Naive thymus-derived CD4-positive, alpha-beta T cell (primary cell): Measurements from ENCODE around the gene ZSCAN10. TPM values are rescaled to one million over a fixed set of nuclear protein-coding genes. Genes with fewer than 3 reads are reported as not detected.
A peak's percentile ranks its signal among the peaks of the same experiment; 100 is the strongest.

ENCODE experiments used
- ATAC-seq: fragments of 150-1000 bp; cut with Tn5 transposase; 2 replicates; pipeline ENCODE4 v1.10.0; 2021; ENCODE audit warnings: mild to moderate bottlenecking, moderate library complexity
- CTCF ChIA-PET: fragments of 350-600 bp; sonication (Branson Sonifier 250); formaldehyde crosslinking; loops from one replicate; lab custom pipeline; 2021; ENCODE audit warnings: antibody characterized with exemption; lab: Charles Lee
- POLR2A ChIA-PET: fragments of 350-600 bp; sonication (Branson Sonifier 250); formaldehyde crosslinking; loops from one replicate; lab custom pipeline; 2021; ENCODE audit warnings: antibody characterized with exemption, inconsistent platforms; lab: Charles Lee
- DNase-seq, 9 donors: peaks; one replicate each; pipeline versions ENCODE4 v3.0.0 to v3.0.0-alpha.2; 2020 to 2022; ENCODE audit warnings: mixed read lengths in 1 of 9
- H3K27ac ChIP-seq: one replicate; pipeline ENCODE4 v1.7.0; 2013; ENCODE audit warnings: mild to moderate bottlenecking, low read depth, low read length, moderate library complexity
- H3K27me3 ChIP-seq, 2 donors: one replicate each; pipeline ENCODE4 v1.7.0; 2013; ENCODE audit warnings: low read length in 2 of 2, mild to moderate bottlenecking in 2 of 2, moderate library complexity in 2 of 2; ENCODE audit not compliant: control insufficient read depth in 2 of 2, insufficient read depth in 2 of 2
- H3K36me3 ChIP-seq, 3 experiments: 1 replicate in 2 of 3; 2 replicates in 1 of 3; pipeline ENCODE4 v1.7.0; 2013; ENCODE audit warnings: low read length in 3 of 3, mild to moderate bottlenecking in 3 of 3, moderate library complexity in 1 of 3; ENCODE audit not compliant: insufficient read depth in 3 of 3, control insufficient read depth in 2 of 3
- H3K4me1 ChIP-seq, 2 donors: one replicate each; pipeline ENCODE4 v1.7.0; 2013; ENCODE audit warnings: low read length in 2 of 2, mild to moderate bottlenecking in 2 of 2, moderate library complexity in 1 of 2; ENCODE audit not compliant: control insufficient read depth in 2 of 2, insufficient read depth in 2 of 2
- H3K4me3 ChIP-seq: 2 replicates; pipeline ENCODE4 v1.7.0; 2013; ENCODE audit warnings: mild to moderate bottlenecking, low read length
- H3K9me3 ChIP-seq, 3 experiments: 1 replicate in 2 of 3; 2 replicates in 1 of 3; pipeline ENCODE4 v1.7.0; 2013; ENCODE audit warnings: low read length in 3 of 3; ENCODE audit not compliant: control insufficient read depth in 2 of 3
- H3K27ac Mint-ChIP-seq, 9 donors: one replicate each; pipeline ENCODE4 v1.8.0; 2020 to 2022; ENCODE audit warnings: mixed read lengths in 9 of 9, mild to moderate bottlenecking in 8 of 9, moderate library complexity in 5 of 9, inconsistent platforms in 2 of 9
- H3K27me3 Mint-ChIP-seq, 5 donors: one replicate each; pipeline ENCODE4 v1.8.0; 2021 to 2022; ENCODE audit warnings: mixed read lengths in 5 of 5, mild to moderate bottlenecking in 1 of 5
- H3K36me3 Mint-ChIP-seq, 5 donors: one replicate each; pipeline ENCODE4 v1.8.0; 2020 to 2022; ENCODE audit warnings: mixed read lengths in 5 of 5, mild to moderate bottlenecking in 3 of 5, inconsistent platforms in 1 of 5
- H3K4me1 Mint-ChIP-seq, 7 donors: one replicate each; pipeline ENCODE4 v1.8.0; 2020 to 2022; ENCODE audit warnings: mixed read lengths in 7 of 7, mild to moderate bottlenecking in 3 of 7, inconsistent platforms in 1 of 7
- H3K4me3 Mint-ChIP-seq, 10 donors: one replicate each; pipeline ENCODE4 v1.8.0; 2020 to 2022; ENCODE audit warnings: mild to moderate bottlenecking in 10 of 10, mixed read lengths in 10 of 10, moderate library complexity in 6 of 10, inconsistent platforms in 2 of 10
- H3K9me3 Mint-ChIP-seq, 11 donors: one replicate each; pipeline ENCODE4 v1.8.0; 2020 to 2022; ENCODE audit warnings: mixed read lengths in 11 of 11, mild to moderate bottlenecking in 4 of 11, inconsistent platforms in 1 of 11, moderate library complexity in 1 of 11
- intact Hi-C, 2 donors: fragments of 100-400 bp; cut with micrococcal nuclease; formaldehyde crosslinking; loops; one replicate each; pipeline ENCODE4 v1.15.1; 2023
- polyA plus RNA-seq, 2 donors: library from polyadenylated mRNA; unstranded; fragments of 300-500 nt; fragmentation: Illumina TruSeq; gene quantifications; one replicate each; pipeline ENCODE4 v1.2.3, GENCODE V29; 2021
- total RNA-seq, 6 experiments: library from RNA in 5 of 6; stranded (reverse) in 5 of 6; gene quantifications; 1 replicate in 5 of 6; 2 replicates in 1 of 6; pipeline ENCODE4 v1.2.3 and lab custom pipeline; 2021 to 2026

Gene ZSCAN10
- total RNA-seq (under 1 TPM in 3 of 5 experiments, not detected in 2; 0.22 to 0.61 (median 0.29) TPM), polyA plus RNA-seq (under 1 TPM in 1 of 2 donors, not detected in 1; 0.35 TPM), total RNA-seq (lab: John Stamatoyannopoulos, UW) (not detected)

DNA sequence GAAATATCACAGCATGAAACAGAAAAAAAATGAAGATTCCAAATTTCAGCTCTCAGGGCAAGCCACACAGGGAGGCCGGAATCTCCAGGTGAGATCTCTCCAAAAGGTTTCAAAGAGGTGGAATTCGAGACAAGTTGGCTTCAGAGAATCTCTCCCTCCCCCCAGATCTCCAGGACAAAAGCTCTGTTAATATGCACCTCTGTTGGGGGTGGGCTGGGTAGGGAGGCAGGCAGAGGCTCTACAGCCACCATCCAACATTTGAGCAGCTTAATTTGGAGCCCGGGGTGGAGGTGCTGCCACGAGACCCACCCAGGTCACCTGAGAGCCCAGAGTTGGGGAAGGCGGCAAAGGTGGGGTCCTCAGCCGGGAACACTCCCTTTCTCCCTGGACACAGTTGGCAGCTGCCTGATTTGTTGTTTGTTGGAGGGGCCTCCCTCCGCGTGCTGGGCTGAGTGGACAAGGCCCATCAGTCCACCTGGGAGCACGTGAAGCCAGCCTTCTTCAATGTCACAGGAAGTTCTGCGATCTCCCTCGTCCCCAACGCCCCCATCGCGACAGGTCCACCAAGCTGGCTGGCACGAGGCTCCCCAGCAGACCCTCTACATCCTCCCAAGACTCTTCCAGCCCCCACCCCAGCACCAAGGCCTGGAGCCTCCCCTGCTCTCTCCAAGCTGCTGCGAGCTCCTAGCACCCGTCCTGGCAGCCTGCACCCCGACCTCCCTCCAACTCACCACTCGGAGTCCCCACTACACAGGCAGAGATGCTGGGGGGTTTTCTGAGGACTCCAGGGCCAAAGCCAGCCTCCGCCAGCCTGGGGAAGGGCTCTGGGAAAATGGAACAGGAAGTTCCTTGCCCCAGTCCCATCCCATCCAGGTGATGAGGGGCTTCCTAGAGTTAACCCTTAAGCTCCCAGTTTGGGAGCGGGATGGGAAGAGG is at the start of gene ZSCAN10:
Gene ZSCAN10 (minus strand): TSS at position 836 of the 936 bp plus-strand sequence. CDS start 6,357 bp downstream, outside the sequence.
- peak within 1 kb of the TSS; percentile 35 for H3K27ac ChIP-seq
- peaks cover 35 to 70% (median 60%) of the 10 kb centered on the region in 7 donors for H3K4me1 Mint-ChIP-seq
- intact Hi-C loops, result no loop called here
- H3K27ac Mint-ChIP-seq, result peak within 1 kb of the TSS; percentile 74 to 93 (median 86)
- peaks cover 0 to 7% (median 0%) of the 10 kb centered on the region in 5 donors for H3K36me3 Mint-ChIP-seq
- ATAC-seq (no peak), DNase-seq (no peak)
- ChIA-PET CTCF (interaction anchor here (0.7 to 15.4 kb wide), 12 partner anchors 10 to 160 kb away, joined by 3 to 233 read pairs (median 4); partner anchors contain the start of gene ZNF213), POLR2A (interaction anchor here (0.6 to 8.3 kb wide), 17 partner anchors 9 to 194 kb away, joined by 3 to 95 read pairs (median 4); partner anchors contain the start of genes IL32 and ZNF213)
- no peaks in the 10 kb centered on the region for H3K27me3 Mint-ChIP-seq
- peak within 1 kb of the TSS; percentile 71 to 98 (median 82) for H3K4me3 Mint-ChIP-seq
- peaks cover 33 to 40% of the 10 kb centered on the region in 2 donors for H3K4me1 ChIP-seq
- no peaks in the 10 kb centered on the region for H3K9me3 Mint-ChIP-seq
- H3K4me3 ChIP-seq, result peak within 1 kb of the TSS; percentile 46
- no peaks in the 10 kb centered on the region for H3K9me3 ChIP-seq
- H3K36me3 ChIP-seq, result no peaks in the 10 kb centered on the region
- H3K27me3 ChIP-seq, result no peaks in the 10 kb centered on the region

GRCh38 chr16:3148256-3149192 is 49.4 kb upstream of the ZSCAN10 start:
- no peak for ATAC-seq
- intact Hi-C loops, result no loop called here
- peak overlapping the region; percentile 72 to 91 (median 86) for H3K4me3 Mint-ChIP-seq
- peaks cover 11 to 31% (median 22%) of the 10 kb centered on the region in 7 donors for H3K4me1 Mint-ChIP-seq
- peaks cover 0 to 18% (median 0%) of the 10 kb centered on the region in 5 donors for H3K27me3 Mint-ChIP-seq
- Histone ChIP-seq H3K4me1 (peaks cover 0 to 5% of the 10 kb centered on the region in 2 donors), H3K4me3 (no peak overlapping the region), H3K27ac (no peak overlapping the region), H3K27me3 (no peaks in the 10 kb centered on the region), H3K9me3 (no peaks in the 10 kb centered on the region), H3K36me3 (no peaks in the 10 kb centered on the region)
- peaks cover 0 to 17% (median 6%) of the 10 kb centered on the region in 11 donors for H3K9me3 Mint-ChIP-seq
- POLR2A ChIA-PET, result interaction anchor here (0.6 to 8.0 kb wide), 10 partner anchors 10 to 371 kb away, joined by 3 to 91 read pairs (median 4); partner anchors contain the start of gene ZNF213
- peak overlapping the region in 4 of 9 donors; percentile 46 to 68 (median 50) for H3K27ac Mint-ChIP-seq
- CTCF ChIA-PET, result interaction anchor here (0.5 to 2.9 kb wide), 6 partner anchors 10 to 310 kb away, joined by 3 to 12 read pairs (median 4); partner anchors contain the start of genes ZNF213 and ZSCAN10
- DNase-seq, result no peak
- peaks cover 0 to 6% (median 0%) of the 10 kb centered on the region in 5 donors for H3K36me3 Mint-ChIP-seq

DNA sequence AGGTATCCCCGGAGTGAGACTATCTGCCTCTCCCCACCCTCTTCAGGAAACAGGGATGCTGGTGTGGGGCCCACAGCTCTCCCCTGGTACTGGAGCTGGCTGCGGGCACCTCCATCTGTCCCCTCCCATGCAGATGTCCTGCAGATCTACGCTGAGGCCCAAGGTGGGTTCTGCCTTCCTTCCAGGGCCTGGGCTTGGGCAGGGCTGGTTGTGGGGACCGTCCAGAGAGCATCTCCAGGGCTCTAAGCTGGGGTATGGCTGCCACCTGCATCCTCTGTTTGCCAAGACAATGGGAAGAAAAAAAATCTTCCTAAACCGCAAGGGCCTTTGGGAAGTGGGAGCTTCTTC is 48.6 kb upstream of the ZSCAN10 start:
- H3K4me1 ChIP-seq, result peaks cover 0 to 5% of the 10 kb centered on the region in 2 donors
- Mint-ChIP-seq H3K27me3 (peaks cover 0 to 16% (median 0%) of the 10 kb centered on the region in 5 donors), H3K4me1 (peaks cover 10 to 29% (median 20%) of the 10 kb centered on the region in 7 donors), H3K9me3 (peaks cover 0 to 14% (median 2%) of the 10 kb centered on the region in 11 donors), H3K4me3 (no peak overlapping the region), H3K36me3 (peaks cover 0 to 5% (median 0%) of the 10 kb centered on the region in 5 donors), H3K27ac (no peak overlapping the region)
- ChIA-PET CTCF (interaction anchor here (0.6 to 2.9 kb wide), 7 partner anchors 10 to 311 kb away, joined by 3 to 12 read pairs (median 4); partner anchors contain the start of gene ZNF213), POLR2A (interaction anchor here (0.6 to 8.0 kb wide), 6 partner anchors 11 to 370 kb away, joined by 3 to 91 read pairs (median 3); partner anchors contain the start of gene ZNF213)
- H3K4me3 ChIP-seq, result no peak overlapping the region
- no peaks in the 10 kb centered on the region for H3K27me3 ChIP-seq
- DNase-seq (no peak), ATAC-seq (no peak)
- no peak overlapping the region for H3K27ac ChIP-seq
- H3K36me3 ChIP-seq, result peaks cover 0 to under 1% (median 0%) of the 10 kb centered on the region in 3 experiments
- intact Hi-C loops, result no loop called here
- H3K9me3 ChIP-seq, result no peaks in the 10 kb centered on the region

- Histone ChIP-seq H3K36me3 (peaks cover 0 to 6% (median 0%) of the 10 kb centered on the region in 3 experiments), H3K4me1 (peaks cover 0 to 5% of the 10 kb centered on the region in 2 donors), H3K4me3 (no peak overlapping the region), H3K9me3 (no peaks in the 10 kb centered on the region), H3K27ac (no peak overlapping the region), H3K27me3 (no peaks in the 10 kb centered on the region)
- ChIA-PET CTCF (interaction anchor here (0.8 to 2.9 kb wide), 6 partner anchors 11 to 311 kb away, joined by 3 to 12 read pairs (median 4); partner anchors contain the start of gene ZNF213), POLR2A (interaction anchor here (0.6 to 8.0 kb wide), 4 partner anchors 11 to 115 kb away, joined by 3 to 91 read pairs (median 3); partner anchors contain the start of gene ZNF213)
- ATAC-seq, result no peak
- Mint-ChIP-seq H3K36me3 (peaks cover 3 to 4% (median 4%) of the 10 kb centered on the region in 5 donors), H3K4me3 (no peak overlapping the region), H3K4me1 (peaks cover 9 to 23% (median 15%) of the 10 kb centered on the region in 7 donors), H3K27me3 (peaks cover 0 to 11% (median 0%) of the 10 kb centered on the region in 5 donors), H3K9me3 (peaks cover 0 to 9% (median 0%) of the 10 kb centered on the region in 11 donors), H3K27ac (no peak overlapping the region)
- intact Hi-C loops, result no loop called here
- no peak for DNase-seq
These were observed 48.1 kb upstream of the ZSCAN10 start for GRCh38 chr16:3147046-3147756.

DNA sequence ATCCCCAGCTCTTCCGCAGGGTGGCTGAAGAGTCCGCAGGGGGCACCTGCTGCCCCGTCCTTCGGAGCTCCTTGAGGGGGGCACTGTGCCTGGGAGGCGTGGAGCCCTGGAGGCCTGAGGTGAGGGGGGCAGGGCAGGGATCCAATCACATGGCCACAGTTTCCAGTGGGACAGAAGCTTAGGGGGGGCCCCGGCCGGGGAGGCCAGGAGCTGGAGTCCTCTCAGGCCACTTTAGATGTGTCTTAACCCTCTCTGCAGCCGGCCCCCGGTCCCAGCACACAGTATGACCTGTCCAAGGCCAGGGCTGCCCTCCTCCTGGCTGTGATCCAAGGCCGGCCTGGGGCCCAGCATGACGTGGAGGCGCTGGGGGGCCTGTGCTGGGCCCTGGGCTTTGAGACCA is 46.6 kb upstream of the ZSCAN10 start:
- intact Hi-C loops, result no loop called here
- no peak for DNase-seq
- H3K36me3 ChIP-seq, result peaks cover 0 to 22% (median 0%) of the 10 kb centered on the region in 3 experiments
- Mint-ChIP-seq H3K4me1 (peaks cover 4 to 15% (median 6%) of the 10 kb centered on the region in 7 donors), H3K9me3 (peaks cover 0 to 3% (median 0%) of the 10 kb centered on the region in 11 donors), H3K27ac (no peak overlapping the region), H3K4me3 (no peak overlapping the region), H3K36me3 (peaks cover 4 to 14% (median 5%) of the 10 kb centered on the region in 5 donors), H3K27me3 (peaks cover 0 to 2% (median 0%) of the 10 kb centered on the region in 5 donors)
- CTCF ChIA-PET, result interaction anchor here (0.8 kb wide), 1 partner anchor 13 kb away, joined by 3 read pairs; no protein-coding TSS in a partner anchor
- no peak overlapping the region for H3K4me3 ChIP-seq
- POLR2A ChIA-PET, result interaction anchor here (0.8 to 8.0 kb wide), 3 partner anchors 11 to 81 kb away, joined by 3 to 91 read pairs (median 3); partner anchors contain the start of genes IL32 and ZNF213
- no peaks in the 10 kb centered on the region for H3K27me3 ChIP-seq
- ATAC-seq, result no peak
- no peaks in the 10 kb centered on the region for H3K9me3 ChIP-seq
- H3K27ac ChIP-seq, result no peak overlapping the region
- peaks cover 0 to 5% of the 10 kb centered on the region in 2 donors for H3K4me1 ChIP-seq
